WTC11 (cell line): ENCODE measurements around the gene RBM19. TPM values are rescaled to one million over a fixed set of nuclear protein-coding genes. Genes with fewer than 3 reads are reported as not detected.

Experiments used
- ATAC-seq: fragments of 200-7000 bp; cut with Tn5 transposase; 2 replicates; pipeline ENCODE4 v1.10.0; 2021; ENCODE audit warnings: mild to moderate bottlenecking, moderate library complexity
- CTCF ChIA-PET: fragments of 300-600 bp; sonication (Branson Sonifier 250); formaldehyde crosslinking; loops from one replicate; lab custom pipeline; 2021; ENCODE audit warnings: antibody characterized with exemption; lab: Charles Lee
- POLR2A ChIA-PET: fragments of 350-600 bp; sonication (Branson Sonifier 250); formaldehyde crosslinking; loops from one replicate; lab custom pipeline; 2021; ENCODE audit warnings: antibody characterized with exemption; lab: Charles Lee
- DNase-seq: peaks from one replicate; pipeline ENCODE4 v3.0.0; 2021; ENCODE audit warnings: low spot score
- H3K27ac Mint-ChIP-seq: 2 replicates; pipeline ENCODE4 v1.8.0; 2021; ENCODE audit warnings: mixed read lengths
- H3K27me3 Mint-ChIP-seq: 2 replicates; pipeline ENCODE4 v1.8.0; 2021; ENCODE audit warnings: low read depth, mild to moderate bottlenecking, moderate library complexity, mixed read lengths
- H3K36me3 Mint-ChIP-seq: 2 replicates; pipeline ENCODE4 v1.8.0; 2021; ENCODE audit warnings: mixed read lengths
- H3K4me1 Mint-ChIP-seq: 2 replicates; pipeline ENCODE4 v1.8.0; 2022; ENCODE audit warnings: mixed read lengths
- H3K4me3 Mint-ChIP-seq: 2 replicates; pipeline ENCODE4 v1.8.0; 2021; ENCODE audit warnings: mild to moderate bottlenecking, moderate library complexity, mixed read lengths
- H3K9me3 Mint-ChIP-seq: 2 replicates; pipeline ENCODE4 v1.8.0; 2021; ENCODE audit warnings: mixed read lengths
- AFF4 ChIP-seq: sonication (generic); formaldehyde crosslinking; IDR thresholded peaks from 2 replicates; pipeline ENCODE4 v1.8.1; 2023; ENCODE audit warnings: mild to moderate bottlenecking, missing genetic modification reagents, borderline replicate concordance
- ATF1 ChIP-seq: sonication (generic); formaldehyde crosslinking; IDR thresholded peaks from 2 replicates; pipeline ENCODE4 v1.8.1; 2023; ENCODE audit warnings: mild to moderate bottlenecking, moderate library complexity, missing genetic modification reagents
- CBFB ChIP-seq: sonication (generic); formaldehyde crosslinking; IDR thresholded peaks from 2 replicates; pipeline ENCODE4 v1.8.1; 2022; ENCODE audit warnings: mild to moderate bottlenecking, low read depth, missing genetic modification reagents
- ELF4 ChIP-seq: sonication (generic); formaldehyde crosslinking; IDR thresholded peaks from 2 replicates; pipeline ENCODE4 v1.8.1; 2022; ENCODE audit warnings: low read depth, mild to moderate bottlenecking, moderate library complexity, missing genetic modification reagents
- ESRRA ChIP-seq: sonication (generic); formaldehyde crosslinking; IDR thresholded peaks from 2 replicates; pipeline ENCODE4 v1.8.1; 2022; ENCODE audit warnings: mild to moderate bottlenecking, missing genetic modification reagents, borderline replicate concordance
- FOXK1 ChIP-seq: sonication (generic); formaldehyde crosslinking; IDR thresholded peaks from 2 replicates; pipeline ENCODE4 v1.8.0; 2022; ENCODE audit warnings: mild to moderate bottlenecking, moderate library complexity, missing genetic modification reagents
- RELA ChIP-seq: sonication (generic); formaldehyde crosslinking; IDR thresholded peaks from 2 replicates; pipeline ENCODE4 v1.8.1; 2022; ENCODE audit warnings: missing genetic modification reagents, mild to moderate bottlenecking, borderline replicate concordance
- SOX15 ChIP-seq: fragments of 250-450 bp; sonication (Bioruptor Pico); IDR thresholded peaks from 2 replicates; pipeline ENCODE4 v1.9.0; 2021; ENCODE audit warnings: mild to moderate bottlenecking
- SP1 ChIP-seq: sonication (generic); formaldehyde crosslinking; conservative IDR thresholded peaks from 2 replicates; pipeline ENCODE4 v1.8.1; 2022; ENCODE audit warnings: missing genetic modification reagents
- USF2 ChIP-seq: sonication (generic); formaldehyde crosslinking; IDR thresholded peaks from 2 replicates; pipeline ENCODE4 v1.8.1; 2023; ENCODE audit warnings: mild to moderate bottlenecking, missing genetic modification reagents, moderate library complexity
- ZNF121 ChIP-seq: sonication (generic); formaldehyde crosslinking; IDR thresholded peaks from 2 replicates; pipeline ENCODE4 v1.8.0; 2023; ENCODE audit warnings: missing genetic modification reagents
- ZNF281 ChIP-seq: sonication (generic); formaldehyde crosslinking; IDR thresholded peaks from 2 replicates; pipeline ENCODE4 v1.8.0; 2023; ENCODE audit warnings: mild to moderate bottlenecking, missing genetic modification reagents
- ZNF425 ChIP-seq: fragments of 250-450 bp; sonication (Bioruptor Pico); conservative IDR thresholded peaks from 2 replicates; pipeline ENCODE4 v1.9.0; 2021; ENCODE audit warnings: mild to moderate bottlenecking
- ZNF532 ChIP-seq: fragments of 250-450 bp; sonication (Bioruptor Pico); IDR thresholded peaks from 2 replicates; pipeline ENCODE4 v1.9.0; 2021; ENCODE audit warnings: mild to moderate bottlenecking, borderline replicate concordance
- total RNA-seq: library from RNA; stranded (reverse); gene quantifications from 3 replicates; pipeline ENCODE4 v1.2.3, GENCODE V29; 2021

Gene RBM19
- total RNA-seq, 1 experiment from 2014 or later = 60.1 TPM

- no peak for DNase-seq
- H3K27ac Mint-ChIP-seq = peak overlapping the region; percentile 48
Measured at GRCh38 chr12:113929312-113929989, 36.7 kb downstream of the RBM19 start.

GRCh38 chr12:113926788-113927187, 39.3 kb downstream of the RBM19 start:
- Mint-ChIP-seq H3K4me1 (peaks cover 10% of the 10 kb centered on the region), H3K9me3 (no peaks in the 10 kb centered on the region)
- no peak for ATAC-seq

More at GRCh38 chr12:113929312-113929989, 36.7 kb downstream of the RBM19 start:
- no peaks in the 10 kb centered on the region for H3K9me3 Mint-ChIP-seq
- ATAC-seq = no peak
- POLR2A ChIA-PET = no interaction called here
- H3K36me3 Mint-ChIP-seq = peaks cover 24% of the 10 kb centered on the region
- TF ChIP-seq SP1 (CRISPR knock-in tag) = no peak
- no peak for TF ChIP-seq ELF4 (CRISPR knock-in tag)
- TF ChIP-seq, all 79 proteins: peak for 0
- no peak overlapping the region for H3K4me3 Mint-ChIP-seq
- H3K4me1 Mint-ChIP-seq = peaks cover 18% of the 10 kb centered on the region
- CTCF ChIA-PET = interaction anchor here (1.6 to 2.4 kb wide), 3 partner anchors 25 to 504 kb away, joined by 3 to 8 read pairs (median 3); no protein-coding TSS in a partner anchor
- no peaks in the 10 kb centered on the region for H3K27me3 Mint-ChIP-seq

More at GRCh38 chr12:113926788-113927187, 39.3 kb downstream of the RBM19 start:
- CTCF ChIA-PET = interaction anchor here (0.7 kb wide), 1 partner anchor 1665 kb away, joined by 3 read pairs; no protein-coding TSS in a partner anchor
- Mint-ChIP-seq H3K36me3 (peaks cover 27% of the 10 kb centered on the region), H3K4me3 (no peak overlapping the region), H3K27ac (no peak overlapping the region)
- no peak for DNase-seq
- TF ChIP-seq CBFB (no peak), RELA (CRISPR knock-in tag) (no peak), AFF4 (CRISPR knock-in tag) (no peak), ESRRA (CRISPR knock-in tag) (no peak), ZNF281 (CRISPR knock-in tag) (no peak), ATF1 (no peak), USF2 (no peak), ZNF121 (CRISPR knock-in tag) (no peak), ZNF532 (CRISPR knock-in tag) (no peak), FOXK1 (CRISPR knock-in tag) (no peak), ZNF425 (CRISPR knock-in tag) (no peak), SOX15 (no peak)
- TF ChIP-seq, all 79 proteins: peak for 0
- no peaks in the 10 kb centered on the region for H3K27me3 Mint-ChIP-seq
- POLR2A ChIA-PET = no interaction called here
